ENCODE results near the gene HAPLN2. TPM values are rescaled to one million over a fixed set of nuclear protein-coding genes. Genes with fewer than 3 reads are reported as not detected.

HAPLN2 gene
- total RNA-seq, 3 donors from 2014 or later: 0.28 TPM; not detected in 2

DNA sequence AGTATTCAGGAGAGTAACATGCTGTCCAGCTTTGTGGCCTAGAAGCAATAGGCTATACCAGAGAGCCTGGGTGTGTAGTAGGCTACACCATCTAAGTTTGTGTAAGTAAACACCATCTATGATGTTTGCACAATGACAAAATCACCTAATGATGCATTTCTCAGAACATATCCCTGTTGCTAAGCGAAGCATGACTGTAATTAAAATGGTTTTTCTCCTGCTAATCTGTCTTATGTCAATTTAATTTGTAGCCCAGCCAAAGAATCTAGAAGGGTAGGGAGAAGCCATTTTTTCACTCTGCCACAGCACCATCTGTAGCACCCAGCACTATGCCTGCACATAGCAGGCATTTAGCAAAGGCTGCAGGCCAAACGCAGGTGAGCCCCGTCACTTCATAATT, 41.7 kb upstream of the HAPLN2 start:
- TF ChIP-seq, protein P1, sequence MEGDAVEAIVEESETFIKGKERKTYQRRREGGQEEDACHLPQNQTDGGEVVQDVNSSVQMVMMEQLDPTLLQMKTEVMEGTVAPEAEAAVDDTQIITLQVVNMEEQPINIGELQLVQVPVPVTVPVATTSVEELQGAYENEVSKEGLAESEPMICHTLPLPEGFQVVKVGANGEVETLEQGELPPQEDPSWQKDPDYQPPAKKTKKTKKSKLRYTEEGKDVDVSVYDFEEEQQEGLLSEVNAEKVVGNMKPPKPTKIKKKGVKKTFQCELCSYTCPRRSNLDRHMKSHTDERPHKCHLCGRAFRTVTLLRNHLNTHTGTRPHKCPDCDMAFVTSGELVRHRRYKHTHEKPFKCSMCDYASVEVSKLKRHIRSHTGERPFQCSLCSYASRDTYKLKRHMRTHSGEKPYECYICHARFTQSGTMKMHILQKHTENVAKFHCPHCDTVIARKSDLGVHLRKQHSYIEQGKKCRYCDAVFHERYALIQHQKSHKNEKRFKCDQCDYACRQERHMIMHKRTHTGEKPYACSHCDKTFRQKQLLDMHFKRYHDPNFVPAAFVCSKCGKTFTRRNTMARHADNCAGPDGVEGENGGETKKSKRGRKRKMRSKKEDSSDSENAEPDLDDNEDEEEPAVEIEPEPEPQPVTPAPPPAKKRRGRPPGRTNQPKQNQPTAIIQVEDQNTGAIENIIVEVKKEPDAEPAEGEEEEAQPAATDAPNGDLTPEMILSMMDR (IDR thresholded peaks at IDR 0.05): no peak
- Histone ChIP-seq H3K36me3 (ENCODE audit: low read depth) (no peaks in the 10 kb centered on the region), H3K9me3 (no peaks in the 10 kb centered on the region), H3K4me3 (no peak overlapping the region), H3K4me1 (ENCODE audit: low read depth) (peaks cover 1% of the 10 kb centered on the region)
- ATAC-seq: peak; percentile 71
- DNase-seq: no peak
- intact Hi-C loops (cut with DNase I, micrococcal nuclease): no loop called here

DNA sequence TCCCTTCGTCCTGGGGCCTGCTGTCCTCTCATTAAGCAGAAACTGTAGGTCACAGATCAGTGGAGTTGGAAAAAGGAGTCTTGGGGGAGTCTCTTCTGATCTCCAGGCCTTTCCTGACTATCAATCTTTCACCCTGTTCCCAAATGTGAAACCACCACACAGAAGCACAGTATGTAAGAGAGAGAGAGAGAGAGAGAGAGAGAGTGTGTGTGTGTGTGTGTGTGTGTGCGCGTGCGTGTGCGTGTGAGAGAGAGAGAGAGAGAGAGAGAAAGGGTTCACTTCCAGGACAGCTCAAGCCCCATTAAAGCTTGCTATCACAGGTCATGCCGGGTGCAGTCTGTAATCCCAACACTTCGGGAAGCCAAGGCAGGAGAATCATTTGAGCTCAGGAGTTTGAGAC, 41.2 kb upstream of the HAPLN2 start:
- no peaks in the 10 kb centered on the region for H3K36me3 ChIP-seq (ENCODE audit: low read depth)
- TF ChIP-seq, protein P1 (IDR thresholded peaks at IDR 0.05): no peak
- intact Hi-C loops (cut with DNase I, micrococcal nuclease): no loop called here
- ATAC-seq (no peak), DNase-seq (no peak)
- H3K4me1 ChIP-seq (ENCODE audit: low read depth): no peaks in the 10 kb centered on the region
- H3K4me3 ChIP-seq: no peak overlapping the region
- H3K9me3 ChIP-seq: no peaks in the 10 kb centered on the region

DNA sequence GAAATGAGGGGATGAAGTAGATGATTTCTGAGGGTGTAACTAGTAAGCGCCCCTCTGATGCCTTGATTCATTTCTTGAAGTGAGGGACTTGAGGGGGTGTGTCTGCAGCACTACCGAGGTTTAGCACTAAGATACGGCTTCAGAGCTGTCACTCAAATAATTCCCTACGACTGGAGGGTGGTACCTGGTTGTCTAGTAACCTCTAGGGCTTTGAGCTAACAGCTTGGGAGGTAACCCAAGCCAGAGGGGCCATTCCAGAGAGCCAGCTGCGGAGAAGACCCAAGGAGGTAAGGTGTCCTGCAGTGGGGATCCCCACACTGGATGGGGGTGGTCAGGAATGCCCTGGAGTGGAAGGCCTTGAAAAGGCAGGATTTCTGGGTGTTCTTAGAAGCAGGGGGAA, 39.7 kb upstream of the HAPLN2 start, which contains the start of gene TTC24:
Gene TTC24, plus strand, starts transcription at position 252 of the 400 bp plus-strand sequence. CDS start 1,642 bp downstream, outside the sequence.
- ATAC-seq (no peak), DNase-seq (no peak)
- intact Hi-C loops (cut with DNase I, micrococcal nuclease): no loop called here

DNA sequence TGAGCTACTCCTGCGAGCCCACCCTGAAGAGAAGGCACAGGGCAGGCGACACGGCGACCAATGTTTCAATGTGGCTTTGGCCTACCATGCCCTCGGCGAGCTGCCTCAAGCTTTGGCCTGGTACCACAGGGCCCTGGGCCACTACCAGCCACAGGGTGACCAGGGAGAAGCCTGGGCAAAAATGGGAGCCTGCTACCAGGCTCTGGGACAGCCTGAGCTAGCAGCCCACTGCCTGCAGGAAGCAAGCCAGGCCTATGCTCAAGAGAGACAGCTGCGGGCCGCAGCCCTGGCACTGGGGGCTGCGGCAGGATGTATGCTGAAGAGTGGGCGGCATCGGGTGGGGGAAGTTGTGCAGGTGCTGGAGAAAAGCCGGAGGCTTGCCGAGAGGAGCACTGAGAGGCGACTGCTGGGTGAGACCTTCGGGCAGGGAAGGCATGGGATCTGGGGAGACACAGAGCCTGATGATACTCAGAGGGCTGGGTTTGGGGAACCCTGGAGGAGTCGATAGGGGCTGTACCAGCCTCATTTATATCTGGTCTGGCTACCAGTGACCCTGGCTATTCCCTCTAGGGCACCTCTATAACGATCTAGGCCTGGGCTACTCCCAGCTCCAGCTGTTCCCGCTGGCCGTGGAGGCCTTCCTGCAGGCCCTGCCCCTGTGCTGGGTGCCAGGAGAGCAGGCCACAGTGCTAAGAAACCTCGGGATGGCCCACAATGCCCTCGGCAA, 37.4 kb upstream of the HAPLN2 start:
- TF ChIP-seq, protein P1 (IDR thresholded peaks at IDR 0.05): no peak
- intact Hi-C loops (cut with DNase I, micrococcal nuclease): loop anchor here in 1 of 2 donors (5.0 kb wide), 1 partner anchor 75 kb away; no protein-coding TSS in a partner anchor
- no peaks in the 10 kb centered on the region for H3K36me3 ChIP-seq (ENCODE audit: low read depth)
- no peaks in the 10 kb centered on the region for H3K4me1 ChIP-seq (ENCODE audit: low read depth)
- DNase-seq (peak in 1 of 3 donors; percentile 22), ATAC-seq (peak; percentile 8)
- H3K9me3 ChIP-seq: no peaks in the 10 kb centered on the region
- H3K4me3 ChIP-seq: no peak overlapping the region

More for the DNA sequence above, 39.7 kb upstream of the HAPLN2 start, which contains the start of gene TTC24:
- no peaks in the 10 kb centered on the region for H3K9me3 ChIP-seq
- TF ChIP-seq, protein P1 (IDR thresholded peaks at IDR 0.05): no peak
- H3K4me1 ChIP-seq (ENCODE audit: low read depth): no peaks in the 10 kb centered on the region
- H3K4me3 ChIP-seq: no peak within 1 kb of the TSS
- no peaks in the 10 kb centered on the region for H3K36me3 ChIP-seq (ENCODE audit: low read depth)

DNA sequence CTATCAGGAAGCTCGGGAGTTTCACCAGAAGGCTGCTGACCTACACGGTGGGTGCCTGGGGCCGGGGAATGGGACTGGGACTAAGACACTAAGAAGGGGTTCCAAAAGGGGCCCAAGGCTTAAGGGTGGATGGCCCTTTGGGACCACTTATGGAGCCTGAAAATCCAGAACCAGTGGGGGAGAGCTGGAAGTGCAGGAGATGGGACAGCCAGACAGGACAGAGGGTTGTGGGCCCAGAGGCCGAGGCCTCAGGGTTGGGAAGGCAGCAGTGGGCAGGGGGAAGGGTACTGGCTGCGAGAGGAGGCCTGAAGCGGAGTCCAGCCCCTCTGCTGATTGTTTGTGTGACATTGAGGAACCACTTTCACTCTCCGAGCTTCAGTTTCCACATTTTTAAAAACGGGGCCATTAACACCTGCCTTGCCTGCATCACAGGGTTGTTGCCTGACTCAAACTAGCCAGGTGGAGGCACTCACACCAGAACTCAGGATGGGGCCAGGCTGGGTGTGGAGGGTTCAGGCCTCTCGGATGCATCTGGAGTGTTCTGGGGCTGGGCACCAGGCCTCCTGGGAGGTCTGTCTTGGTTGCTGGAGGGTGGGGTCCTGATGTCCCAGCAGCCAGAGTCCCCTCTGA, 36.7 kb upstream of the HAPLN2 start:
- no peaks in the 10 kb centered on the region for H3K9me3 ChIP-seq
- intact Hi-C loops (cut with DNase I, micrococcal nuclease): loop anchor here in 1 of 2 donors (5.0 kb wide), 1 partner anchor 75 kb away; no protein-coding TSS in a partner anchor
- DNase-seq (peak in 1 of 3 donors; percentile 18), ATAC-seq (no peak)
- H3K4me1 ChIP-seq (ENCODE audit: low read depth): no peaks in the 10 kb centered on the region
- TF ChIP-seq, protein P1 (IDR thresholded peaks at IDR 0.05): no peak
- H3K4me3 ChIP-seq: no peak overlapping the region
- no peaks in the 10 kb centered on the region for H3K36me3 ChIP-seq (ENCODE audit: low read depth)
